ENCODE measurements around the gene SLC25A48. TPM values are rescaled to one million over a fixed set of nuclear protein-coding genes. Genes with fewer than 3 reads are reported as not detected.

Gene SLC25A48
- total and polyA plus RNA-seq, 2 donors (not counting 1 experiment from before 2014, with no cell fraction given): not detected

GRCh38 chr5:135831851-135832555 lies 2.5 kb upstream of the SLC25A48 start:
- peaks cover 12% of the 10 kb centered on the region for H3K27me3 ChIP-seq (ENCODE audit: control insufficient read depth, insufficient read depth, low read length)
- no peak for TF ChIP-seq EZH2 (IDR thresholded peaks at IDR 0.05; ENCODE audit: low read length, missing control alignments)
- no peak for TF ChIP-seq CTCF (conservative IDR thresholded peaks at IDR 0.05 in 1 of 2, IDR thresholded peaks at IDR 0.05 in 1 of 2; ENCODE audit: low read depth in 1 of 2, low read length in 2 of 2)
- H4K20me1 ChIP-seq (ENCODE audit: control insufficient read depth, extremely low read depth, insufficient read depth, low read length): no peaks in the 10 kb centered on the region

GRCh38 chr5:135832941-135833920 lies 1.2 kb upstream of the SLC25A48 start:
- H3K4me2 ChIP-seq (ENCODE audit: extremely low read depth, insufficient read depth, low read length): no peak overlapping the region
- no peaks in the 10 kb centered on the region for H3K4me1 ChIP-seq (ENCODE audit: control insufficient read depth, extremely low read depth, insufficient read depth, low read length)
- TF ChIP-seq EZH2 (IDR thresholded peaks at IDR 0.05; ENCODE audit: low read length, missing control alignments): no peak
- no peak for TF ChIP-seq CTCF (conservative IDR thresholded peaks at IDR 0.05 in 1 of 2, IDR thresholded peaks at IDR 0.05 in 1 of 2; ENCODE audit: low read depth in 1 of 2, low read length in 2 of 2)
- no peak overlapping the region for H3K27ac ChIP-seq (ENCODE audit: insufficient read depth, low read length)
- no peak overlapping the region for H3K9ac ChIP-seq (ENCODE audit: insufficient read depth, low read length)
- no peaks in the 10 kb centered on the region for H3K79me2 ChIP-seq (ENCODE audit: control insufficient read depth, insufficient read depth, low read length)
- no peaks in the 10 kb centered on the region for H3K9me3 ChIP-seq (ENCODE audit: control insufficient read depth, insufficient read depth, low read depth, low read length)
- H2AFZ ChIP-seq (ENCODE audit: low read length): no peak overlapping the region
- no peaks in the 10 kb centered on the region for H3K36me3 ChIP-seq (ENCODE audit: control insufficient read depth, insufficient read depth, low read length)
- H3K27me3 ChIP-seq (ENCODE audit: control insufficient read depth, insufficient read depth, low read length): peaks cover 12% of the 10 kb centered on the region
- DNase-seq (ENCODE audit: low read depth in 2 of 2): no peak
- H4K20me1 ChIP-seq (ENCODE audit: control insufficient read depth, extremely low read depth, insufficient read depth, low read length): no peaks in the 10 kb centered on the region
- no peak overlapping the region for H3K4me3 ChIP-seq (replicated peaks in 1 of 4; ENCODE audit: control extremely low read depth in 1 of 4, insufficient read depth in 1 of 4, low read depth in 3 of 4, low read length in 4 of 4)

More at GRCh38 chr5:135831851-135832555, 2.5 kb upstream of the SLC25A48 start:
- no peaks in the 10 kb centered on the region for H3K36me3 ChIP-seq (ENCODE audit: control insufficient read depth, insufficient read depth, low read length)
- no peak overlapping the region for H3K4me2 ChIP-seq (ENCODE audit: extremely low read depth, insufficient read depth, low read length)
- no peaks in the 10 kb centered on the region for H3K9me3 ChIP-seq (ENCODE audit: control insufficient read depth, insufficient read depth, low read depth, low read length)
- H3K27ac ChIP-seq (ENCODE audit: insufficient read depth, low read length): no peak overlapping the region
- no peak overlapping the region for H2AFZ ChIP-seq (ENCODE audit: low read length)
- H3K4me1 ChIP-seq (ENCODE audit: control insufficient read depth, extremely low read depth, insufficient read depth, low read length): no peaks in the 10 kb centered on the region
- H3K79me2 ChIP-seq (ENCODE audit: control insufficient read depth, insufficient read depth, low read length): no peaks in the 10 kb centered on the region
- H3K9ac ChIP-seq (ENCODE audit: insufficient read depth, low read length): no peak overlapping the region
- no peak for DNase-seq (ENCODE audit: low read depth in 2 of 2)
- no peak overlapping the region for H3K4me3 ChIP-seq (replicated peaks in 1 of 4; ENCODE audit: control extremely low read depth in 1 of 4, insufficient read depth in 1 of 4, low read depth in 3 of 4, low read length in 4 of 4)

Measured in fibroblast of lung (primary cell).